Measurements from ENCODE around the gene RXRB. TPM values are rescaled to one million over a fixed set of nuclear protein-coding genes. Genes with fewer than 3 reads are reported as not detected.
"Not testable (repeated sequence)": the region's sequence is repeated elsewhere in the genome, so short reads cannot be mapped to it uniquely, and the experiment has no call there.

The RXRB gene
- total RNA-seq = 10 to 100 TPM; 43.8 to 44.2 TPM

DNA sequence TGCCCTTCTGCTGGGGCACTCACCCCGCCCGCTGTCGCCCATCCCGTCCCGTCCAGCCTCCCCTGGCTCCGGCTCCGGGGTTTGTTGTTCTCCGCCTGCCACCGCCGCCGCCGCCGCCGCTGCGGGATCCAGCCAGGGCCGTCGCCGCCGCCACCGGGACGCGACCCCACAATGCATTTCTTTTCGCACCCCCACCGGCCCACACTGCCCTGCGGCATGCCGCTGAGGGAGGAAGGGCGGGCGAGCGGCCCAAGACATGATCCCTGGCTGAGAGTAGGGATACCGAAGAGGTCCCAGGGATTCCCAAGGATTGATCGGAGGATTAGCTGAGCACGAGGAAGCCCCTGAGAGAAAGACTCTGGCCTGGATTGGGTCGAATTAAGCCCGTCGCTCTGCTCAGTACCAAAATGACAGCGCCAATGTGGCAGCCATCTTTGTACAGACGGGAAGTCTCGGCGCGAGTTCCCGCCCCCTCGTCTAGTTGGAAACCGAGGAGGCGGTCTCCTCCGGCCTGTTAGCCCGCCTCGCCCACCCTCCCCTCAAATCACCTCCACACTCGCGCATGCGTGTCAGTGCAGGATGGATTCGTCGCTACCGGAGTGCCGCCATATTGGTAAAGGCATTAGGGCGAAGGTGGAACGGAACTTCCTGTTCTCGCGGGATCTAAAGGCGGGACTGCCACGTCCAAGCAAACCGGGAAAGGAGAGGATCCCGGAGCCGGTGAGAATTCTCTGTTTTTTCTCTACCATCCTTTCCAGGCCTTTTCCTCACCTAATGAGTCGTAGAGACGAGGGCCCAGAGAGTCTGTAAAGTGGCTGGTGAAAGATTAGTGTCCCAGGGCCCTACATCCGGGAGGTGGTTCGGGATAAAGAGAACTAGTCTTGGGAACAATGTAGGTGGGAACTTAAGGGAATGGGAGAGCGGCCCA lies at the start of gene RXRB, which contains the start of gene SLC39A7:
Gene RXRB (minus strand): TSS at position 447 of the 928 bp plus-strand sequence. CDS start 189 bp downstream, at position 258.
Gene SLC39A7 (plus strand): TSS at position 649 of the 928 bp plus-strand sequence. CDS start 379 bp downstream, outside the sequence.
- POLR2A ChIA-PET = interaction anchor here (0.7 to 0.8 kb wide), 4 partner anchors 48 to 254 kb away, joined by 3 to 7 read pairs (median 4); partner anchors contain the start of genes RPS18, VPS52 and ZBTB9

DNA sequence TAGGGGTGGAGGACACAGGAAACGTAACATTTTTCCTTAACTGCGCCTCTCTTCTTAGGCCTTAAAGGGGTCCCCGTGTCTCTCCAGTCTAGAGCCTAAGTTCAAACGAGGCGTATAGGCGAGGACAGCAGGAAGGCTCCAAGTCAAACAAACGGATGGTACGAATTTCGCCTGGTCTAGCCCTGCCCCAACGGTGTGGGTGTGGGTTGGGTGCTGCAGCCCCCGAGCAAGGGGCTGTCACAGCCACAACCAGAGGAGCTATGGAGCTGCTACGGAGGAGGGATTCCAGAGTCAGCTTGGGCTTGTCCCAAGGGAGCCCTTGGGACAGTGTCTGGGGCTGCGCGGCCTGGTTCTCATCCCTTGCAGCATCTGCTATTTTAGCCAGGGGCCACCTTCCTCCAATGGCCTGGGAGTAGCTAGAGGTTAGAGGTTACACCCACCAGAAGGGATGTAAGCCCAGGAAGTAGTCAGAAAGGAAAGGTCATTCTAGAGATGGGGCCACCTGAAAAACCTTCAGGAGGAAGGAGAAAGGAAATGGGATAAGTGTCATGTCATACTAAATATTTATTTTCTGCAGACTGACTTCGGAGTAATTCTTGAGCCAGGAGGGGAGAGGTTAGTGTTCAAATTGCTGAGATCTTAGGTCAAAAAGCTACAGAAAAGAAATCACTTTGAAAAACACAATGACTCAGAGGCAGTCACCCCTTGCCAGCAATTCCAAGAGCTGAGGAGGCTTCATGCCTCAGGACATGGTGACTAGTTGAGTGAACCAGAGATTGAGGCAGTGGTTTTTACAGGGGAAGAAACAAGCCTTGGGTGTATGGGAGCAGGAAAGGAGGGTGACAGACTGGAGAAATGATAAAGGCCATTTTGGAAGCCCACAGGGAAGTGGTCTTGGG lies 49.5 kb upstream of the RXRB start:
- ChIA-PET POLR2A (interaction anchor here (0.7 to 3.6 kb wide), 7 partner anchors 9 to 461 kb away, joined by 3 to 33 read pairs (median 4); partner anchors contain the start of genes HSD17B8, RING1, RPS18 and UQCC2), CTCF (interaction anchor here (0.8 to 2.7 kb wide), 7 partner anchors 21 to 88 kb away, joined by 3 to 21 read pairs (median 7); partner anchors contain the start of genes B3GALT4, HSD17B8, PFDN6 and RING1)

More for the DNA sequence above, at the start of gene RXRB, which contains the start of gene SLC39A7:
- CTCF ChIA-PET = interaction anchor here (2.0 kb wide), 1 partner anchor 8 kb away, joined by 6 read pairs; the partner anchor contains the start of gene RING1

DNA sequence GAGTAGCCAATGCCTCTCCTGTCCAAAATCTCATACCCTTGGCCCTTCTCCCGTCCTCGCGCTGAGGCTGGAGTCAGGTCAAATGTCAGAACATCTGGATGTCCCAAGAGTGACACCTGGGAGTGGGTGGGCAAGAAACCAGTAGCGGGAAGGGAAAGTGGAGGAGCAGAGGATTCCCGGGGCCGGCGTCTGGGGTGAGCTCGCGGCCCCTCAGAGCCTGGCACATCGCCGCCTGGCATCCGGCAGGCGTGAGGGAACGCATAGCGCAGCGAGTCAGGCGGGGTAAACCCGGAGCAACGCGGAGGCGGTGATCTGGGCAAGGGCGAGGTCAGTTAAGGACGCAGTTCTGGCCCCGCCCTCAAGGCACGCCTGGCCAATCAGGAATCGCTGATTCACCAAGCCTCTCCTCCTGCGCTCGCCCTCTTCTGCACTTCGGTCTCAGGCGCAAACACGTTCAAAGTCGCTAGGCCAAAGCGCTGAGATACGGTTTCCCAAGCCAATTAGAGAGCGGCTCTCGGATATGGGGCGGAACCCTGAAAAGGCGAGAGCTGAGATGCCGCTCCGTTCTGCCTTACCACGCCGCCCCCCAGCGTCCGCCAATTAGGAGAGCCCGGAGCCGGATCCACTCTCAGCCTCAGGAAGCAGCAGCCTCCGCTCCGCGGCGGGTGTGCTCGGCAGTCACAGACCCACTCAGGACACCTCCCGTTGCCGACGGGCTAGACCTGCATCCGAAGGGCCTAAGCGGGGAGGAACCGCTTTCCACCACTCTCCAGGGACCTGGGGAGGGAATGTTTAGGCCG lies 48.7 kb upstream of the RXRB start:
- CTCF ChIA-PET = interaction anchor here (0.5 to 3.0 kb wide), 27 partner anchors 12 to 1703 kb away, joined by 3 to 21 read pairs (median 4); partner anchors contain the start of genes ATP6V1G2, HLA-DOA, HLA-DPB1 and HSD17B8
- POLR2A ChIA-PET = interaction anchor here (0.6 to 3.6 kb wide), 10 partner anchors 10 to 462 kb away, joined by 3 to 33 read pairs (median 8); partner anchors contain the start of genes B3GALT4, RING1, RPS18 and UQCC2

DNA sequence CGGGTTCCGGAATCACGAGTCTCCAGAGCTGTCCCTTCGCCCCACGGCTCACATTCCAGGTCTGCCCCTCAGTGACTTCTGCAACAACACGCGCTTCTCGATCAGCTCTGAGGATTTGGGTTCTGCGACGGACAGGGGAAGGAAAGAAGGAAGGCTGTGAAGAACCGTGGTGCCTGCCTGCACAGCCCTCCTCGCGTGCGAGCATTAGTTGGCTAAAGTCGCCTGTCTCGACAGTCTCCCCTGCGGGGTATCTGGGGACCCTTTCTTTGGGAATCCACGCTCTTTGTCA lies 48.1 kb upstream of the RXRB start:
- ChIA-PET POLR2A (interaction anchor here (0.7 to 3.6 kb wide), 9 partner anchors 23 to 277 kb away, joined by 3 to 33 read pairs (median 6); partner anchors contain the start of genes B3GALT4, RING1, RPS18 and VPS52), CTCF (interaction anchor here (0.5 to 3.0 kb wide), 28 partner anchors 13 to 1702 kb away, joined by 3 to 21 read pairs (median 4); partner anchors contain the start of genes ATP6V1G2, HLA-DOA, HLA-DPB1 and HSD17B8)

DNA sequence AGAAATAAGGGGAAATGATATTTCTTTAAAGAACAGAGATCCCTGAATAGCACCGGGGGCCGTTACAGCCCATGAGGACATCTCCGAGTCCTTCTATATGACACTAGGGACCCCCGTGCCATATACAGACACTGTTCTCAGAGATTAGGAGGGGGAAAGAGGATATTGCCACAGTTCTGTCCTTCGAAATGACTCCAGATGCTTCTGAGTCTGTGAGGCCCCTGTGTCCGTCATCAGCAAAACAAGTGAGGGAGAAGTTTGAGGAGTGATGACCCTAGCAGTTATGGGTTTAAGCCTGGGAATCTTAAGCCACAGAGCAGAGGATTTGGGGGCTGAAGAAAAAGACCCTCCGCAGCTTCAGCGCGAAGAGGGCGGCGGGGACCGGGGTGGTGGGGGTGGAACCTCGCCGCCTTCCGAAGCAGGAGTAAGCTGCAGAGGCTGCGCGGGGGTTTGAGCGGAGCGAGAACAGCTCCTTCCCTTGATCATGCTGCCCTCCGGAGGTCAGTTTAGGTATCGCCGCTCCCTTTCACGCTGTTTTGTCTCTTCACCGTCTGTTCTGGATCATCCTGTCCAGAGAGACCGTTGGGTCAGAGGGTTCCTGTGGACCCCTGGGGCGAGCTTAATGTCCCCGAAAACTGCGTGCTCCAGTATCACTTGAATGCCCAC lies 47.6 kb upstream of the RXRB start:
- ChIA-PET POLR2A (interaction anchor here (0.7 to 3.6 kb wide), 9 partner anchors 23 to 276 kb away, joined by 3 to 33 read pairs (median 6); partner anchors contain the start of genes B3GALT4, RING1, RPS18 and VPS52), CTCF (interaction anchor here (0.5 to 3.0 kb wide), 30 partner anchors 13 to 1701 kb away, joined by 3 to 21 read pairs (median 4); partner anchors contain the start of genes ATP6V1G2, HLA-DOA, HLA-DPB1 and HSD17B8)

DNA sequence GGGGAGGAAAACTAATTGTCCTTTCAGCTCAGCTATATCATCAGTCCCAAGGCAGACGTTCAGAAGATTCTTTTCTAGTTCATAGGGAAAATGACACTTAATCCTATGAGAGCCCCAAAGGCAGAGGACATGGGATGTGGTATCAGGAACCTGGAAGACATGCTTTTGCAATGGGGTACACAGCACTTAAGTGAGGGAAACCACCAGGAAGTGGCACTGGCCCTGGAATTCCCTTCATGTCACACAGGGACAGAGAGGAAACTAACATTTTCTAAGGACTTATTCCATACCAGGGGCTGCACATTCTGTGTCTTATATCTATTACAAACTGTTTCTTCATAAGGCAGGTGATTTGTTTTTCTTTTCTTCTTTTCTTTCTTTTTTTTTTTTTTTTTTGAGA lies 43.0 kb upstream of the RXRB start:
- ChIA-PET CTCF (interaction anchor here (0.7 to 1.5 kb wide), 5 partner anchors 46 to 170 kb away, joined by 3 to 6 read pairs (median 3); partner anchors contain the start of gene HLA-DPA1), POLR2A (interaction anchor here (0.7 kb wide), 1 partner anchor 39 kb away, joined by 4 read pairs; the partner anchor contains the start of gene HSD17B8)

DNA sequence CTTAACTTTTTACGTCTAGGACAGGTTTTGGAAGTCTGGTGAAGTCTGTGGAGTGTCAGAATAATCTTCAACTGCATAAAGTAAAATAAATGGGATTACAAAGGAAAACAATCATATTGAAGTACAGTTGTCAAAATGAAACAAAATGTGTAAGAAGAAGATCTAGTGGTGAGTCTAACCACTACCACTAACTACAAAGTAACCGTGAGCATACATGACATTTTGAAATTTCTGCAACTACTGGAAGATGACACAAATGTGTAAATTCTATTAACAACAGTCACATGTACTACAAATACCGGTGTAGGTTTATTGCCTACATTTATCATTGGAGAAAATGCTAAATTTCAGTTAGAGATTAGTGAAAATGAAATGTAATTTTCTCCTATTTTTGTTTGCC lies 41.5 kb upstream of the RXRB start:
- ChIA-PET POLR2A (no interaction called here), CTCF (no interaction called here)

DNA sequence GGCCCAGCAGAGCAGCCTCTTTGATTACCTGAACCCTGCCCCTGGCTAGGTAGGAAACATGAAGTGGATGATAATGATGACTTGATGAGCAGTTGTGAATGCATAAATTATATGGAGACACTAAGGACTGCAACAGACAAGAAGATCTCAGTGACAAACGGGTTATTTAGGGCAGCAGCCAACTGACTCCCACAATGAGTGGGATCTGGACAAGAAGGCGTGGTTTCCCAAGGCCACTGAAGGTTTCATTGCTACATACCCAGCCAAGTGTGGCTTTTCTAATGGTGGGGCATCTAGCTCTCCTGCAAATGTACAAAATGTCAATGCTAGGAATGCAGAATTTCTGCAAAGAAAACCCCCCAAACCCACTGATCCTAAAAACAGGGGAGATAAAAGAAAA lies 37.3 kb upstream of the RXRB start:
- ChIA-PET POLR2A (no interaction called here), CTCF (interaction anchor here (0.6 to 0.7 kb wide), 2 partner anchors 8 to 86 kb away, joined by 3 to 4 read pairs; no protein-coding TSS in a partner anchor)

DNA sequence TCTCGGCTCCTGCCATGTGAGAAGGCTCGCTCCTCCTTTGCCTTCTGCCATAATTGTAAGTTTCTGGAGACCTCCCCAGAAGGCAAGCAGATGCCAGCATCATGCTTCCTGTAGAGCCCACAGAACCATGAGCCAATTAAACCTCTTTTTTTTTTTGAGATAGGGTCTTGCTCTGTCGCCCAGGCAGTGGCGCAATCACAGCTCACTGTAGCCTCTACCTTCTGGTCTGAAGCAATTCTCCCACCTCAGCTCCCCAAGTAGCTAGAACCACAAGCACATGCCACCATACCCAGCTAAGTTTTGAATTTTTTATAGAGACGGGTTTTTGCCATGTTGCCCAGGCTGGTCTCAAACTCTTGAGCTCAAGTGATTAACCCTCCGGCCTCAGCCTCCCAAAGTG lies 36.4 kb upstream of the RXRB start:
- CTCF ChIA-PET = no interaction called here
- POLR2A ChIA-PET = interaction anchor here (0.5 kb wide), 1 partner anchor 18 kb away, joined by 5 read pairs; no protein-coding TSS in a partner anchor

DNA sequence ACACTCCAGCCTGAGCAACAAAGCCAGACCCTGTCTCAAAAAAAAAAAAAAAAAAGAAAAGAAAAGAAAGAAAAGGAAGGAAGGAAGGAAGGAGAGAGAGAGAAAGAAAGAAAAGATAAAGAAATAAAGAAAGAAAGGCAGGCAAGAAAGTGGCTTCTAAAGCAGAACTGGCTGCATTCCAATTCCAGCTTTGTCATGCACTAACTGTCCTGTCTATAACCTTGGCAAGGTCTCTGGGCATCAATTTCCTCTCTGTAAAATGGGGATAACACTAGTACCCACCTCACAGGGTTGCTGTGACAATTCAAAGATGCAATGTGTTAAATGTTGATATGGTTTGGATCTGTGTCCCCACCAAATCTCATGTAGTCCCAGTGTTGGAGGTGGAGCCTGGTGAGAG lies 35.9 kb upstream of the RXRB start:
- ChIA-PET POLR2A (interaction anchor here (0.5 to 0.6 kb wide), 2 partner anchors 17 to 41 kb away, joined by 3 to 5 read pairs; partner anchors contain the start of gene B3GALT4), CTCF (interaction anchor here (0.7 kb wide), 1 partner anchor 342 kb away, joined by 3 read pairs; no protein-coding TSS in a partner anchor)

DNA sequence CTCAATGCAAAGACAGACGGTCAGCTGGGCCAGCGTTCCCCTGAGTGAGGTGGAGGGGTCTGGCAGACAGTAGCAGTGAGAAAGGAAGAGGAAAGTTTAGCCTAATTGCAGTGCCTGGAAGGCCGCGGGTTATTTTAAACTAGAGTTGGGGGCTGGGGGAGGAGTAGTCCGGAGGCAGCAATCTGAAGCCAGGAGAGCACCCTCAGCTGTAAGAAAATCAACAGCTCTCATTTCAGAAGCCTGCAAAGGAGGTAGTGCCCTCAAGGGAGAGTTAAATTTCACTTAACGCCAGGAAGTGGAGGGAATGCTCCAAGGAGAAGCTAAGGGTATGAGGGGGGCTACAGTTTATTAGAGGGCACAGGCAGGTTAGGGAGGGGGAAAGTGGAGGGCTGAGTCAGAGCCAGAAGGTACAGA lies 34.8 kb upstream of the RXRB start:
- ChIA-PET POLR2A (no interaction called here), CTCF (no interaction called here)

DNA sequence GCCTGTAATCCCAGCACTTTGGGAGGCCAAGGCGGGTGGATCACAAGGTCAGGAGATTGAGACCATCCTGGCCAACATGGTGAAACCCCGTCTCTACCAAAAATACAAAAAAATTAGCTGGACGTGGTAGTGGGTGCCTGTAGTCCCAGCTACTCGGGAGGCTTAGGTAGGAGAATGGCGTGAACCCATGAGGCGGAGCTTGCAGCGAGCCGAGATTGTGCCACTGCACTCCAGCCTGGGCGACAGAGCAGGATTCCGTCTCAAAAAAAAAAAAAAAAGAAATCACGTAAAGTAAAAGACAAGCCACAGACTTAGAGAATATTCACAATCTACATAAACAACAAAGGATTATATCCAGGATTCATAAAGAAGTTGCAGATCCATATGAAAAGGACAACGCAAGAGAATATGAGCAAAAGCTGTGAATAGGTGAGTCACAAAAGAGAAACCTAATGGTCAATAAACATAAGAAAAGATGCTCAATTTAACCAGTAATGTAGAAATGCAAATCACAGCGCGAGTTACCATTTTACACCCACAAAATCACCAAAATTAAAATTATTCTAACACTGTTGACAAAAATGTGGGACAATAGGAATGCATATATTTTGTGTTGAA lies 26.1 kb upstream of the RXRB start:
- CTCF ChIA-PET = interaction anchor here (1.0 kb wide), 1 partner anchor 100 kb away, joined by 3 read pairs; no protein-coding TSS in a partner anchor
- POLR2A ChIA-PET = not testable (repeated sequence)

DNA sequence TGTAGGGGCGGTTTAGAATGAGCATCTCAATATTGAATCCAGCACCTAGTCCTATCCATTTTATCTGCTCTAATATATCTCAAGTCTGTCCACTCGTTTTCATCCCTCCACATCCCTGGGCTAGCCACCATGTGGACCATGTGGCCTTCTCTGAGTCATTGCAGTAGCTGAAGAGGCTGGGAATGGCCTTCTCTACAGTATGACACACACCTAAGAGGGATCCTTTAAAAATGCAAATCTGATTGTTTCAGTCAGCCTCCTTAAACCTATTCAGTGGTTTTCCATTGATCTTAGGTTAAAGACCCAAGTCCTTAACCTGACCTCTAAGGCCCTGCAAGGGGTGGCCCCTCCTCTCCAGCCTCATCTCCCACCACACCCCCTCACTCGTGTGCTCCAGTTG lies 17.2 kb upstream of the RXRB start:
- ChIA-PET CTCF (no interaction called here), POLR2A (no interaction called here)

DNA sequence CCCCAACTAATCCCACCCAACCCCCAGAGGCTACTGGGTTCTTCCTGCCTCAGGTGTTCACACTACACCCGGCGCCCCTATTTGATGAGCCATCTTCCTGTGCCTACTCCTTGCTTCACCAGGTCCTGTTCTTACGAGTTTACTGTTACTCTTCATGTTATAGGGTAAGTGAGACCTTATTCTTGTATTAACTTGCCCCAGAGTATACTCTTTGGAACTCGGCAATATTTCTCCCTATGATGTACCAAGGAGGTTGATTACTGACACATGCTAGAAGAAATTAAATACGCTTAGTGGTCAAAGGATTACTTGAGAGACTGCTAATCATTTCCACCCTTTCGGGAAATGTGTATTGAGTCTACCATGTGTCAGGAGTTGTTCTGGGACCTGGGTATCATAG lies 16.8 kb upstream of the RXRB start:
- ChIA-PET POLR2A (no interaction called here), CTCF (no interaction called here)

DNA sequence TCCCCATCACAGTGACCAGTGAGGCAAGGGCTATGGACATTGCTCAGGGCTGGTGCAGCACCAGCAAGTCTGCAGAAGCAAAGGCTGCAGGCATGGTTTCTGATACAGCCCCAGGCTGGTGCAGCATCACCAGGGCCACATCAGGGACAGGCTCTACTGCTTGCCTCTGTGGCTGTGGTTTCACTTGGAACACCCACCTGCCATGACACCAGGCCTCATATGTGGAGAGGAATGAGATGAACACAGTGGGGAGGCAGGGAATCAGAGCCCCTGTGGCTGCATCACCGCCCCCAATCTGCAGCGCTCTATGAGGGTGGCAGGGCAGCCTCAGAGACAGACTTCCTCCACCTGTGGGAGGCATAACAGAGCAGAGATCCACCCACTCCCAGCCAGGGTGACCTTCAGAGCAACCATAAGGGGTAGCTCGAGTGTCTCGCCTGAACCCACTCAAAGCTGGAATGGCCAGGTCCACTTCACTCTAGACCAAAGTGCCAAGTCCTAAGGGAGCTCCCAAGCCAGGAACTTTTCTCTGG lies 15.7 kb upstream of the RXRB start:
- ChIA-PET CTCF (no interaction called here), POLR2A (no interaction called here)

DNA sequence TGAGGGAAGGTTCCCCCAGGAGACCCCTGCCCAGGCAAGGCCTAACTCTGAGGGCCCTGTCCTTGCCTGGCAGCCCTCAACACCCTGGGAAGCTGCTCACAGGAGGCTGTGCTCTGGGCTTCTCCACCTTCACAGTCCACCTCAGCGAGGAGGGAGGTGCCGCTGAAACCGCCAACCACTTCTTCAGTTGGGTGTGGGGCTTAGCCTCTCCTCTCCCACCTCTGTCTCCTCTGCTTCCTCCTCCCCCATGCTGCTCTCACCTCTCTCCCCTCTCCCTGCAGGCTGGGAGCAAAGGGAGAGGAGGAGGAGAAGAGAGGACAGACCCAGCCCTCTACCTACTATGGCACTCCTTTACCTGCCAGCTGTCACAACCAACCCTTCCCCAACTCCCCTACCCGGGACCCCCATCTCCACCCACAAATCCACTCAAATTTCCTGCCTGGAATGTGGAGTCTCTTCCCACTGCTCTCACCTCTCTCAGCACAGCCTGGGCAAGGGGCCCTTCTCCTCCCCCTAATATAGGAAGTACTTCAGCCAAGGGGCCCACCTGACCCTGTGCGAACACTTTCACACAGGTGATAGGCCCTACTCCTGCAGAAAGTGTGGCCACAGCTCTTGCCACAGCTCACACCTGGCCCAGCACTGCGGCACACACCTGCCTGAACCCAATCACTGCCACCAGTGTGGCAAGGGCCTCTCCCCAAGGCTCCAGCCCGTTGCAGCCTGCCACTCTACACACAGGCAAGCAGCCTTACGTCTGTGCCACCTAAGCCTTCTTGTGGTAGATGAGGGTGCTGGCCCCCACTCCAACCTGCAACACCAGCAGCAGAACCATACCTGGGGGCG lies 15.0 kb upstream of the RXRB start:
- POLR2A ChIA-PET = no interaction called here
- CTCF ChIA-PET = interaction anchor here (1.2 kb wide), 1 partner anchor 33 kb away, joined by 3 read pairs; no protein-coding TSS in a partner anchor
